Left forelimb (tissue), 1 donor: ENCODE measurements around the gene OR56B1.
"Not testable (repeated sequence)": the region's sequence is repeated elsewhere in the genome, so short reads cannot be mapped to it uniquely, and the experiment has no call there.

Experiments
- DNase-seq: peaks from one replicate; pipeline ENCODE4 v3.0.0-alpha.2; 2018; ENCODE audit warnings: low spot score

OR56B1 gene

GRCh38 chr11:5736396-5736795 lies at the start of gene OR56B1:
TSS of gene OR56B1 (plus strand) at chr11:5736448. CDS start at chr11:5736517, 69 bp downstream.
- no peak for DNase-seq

DNA sequence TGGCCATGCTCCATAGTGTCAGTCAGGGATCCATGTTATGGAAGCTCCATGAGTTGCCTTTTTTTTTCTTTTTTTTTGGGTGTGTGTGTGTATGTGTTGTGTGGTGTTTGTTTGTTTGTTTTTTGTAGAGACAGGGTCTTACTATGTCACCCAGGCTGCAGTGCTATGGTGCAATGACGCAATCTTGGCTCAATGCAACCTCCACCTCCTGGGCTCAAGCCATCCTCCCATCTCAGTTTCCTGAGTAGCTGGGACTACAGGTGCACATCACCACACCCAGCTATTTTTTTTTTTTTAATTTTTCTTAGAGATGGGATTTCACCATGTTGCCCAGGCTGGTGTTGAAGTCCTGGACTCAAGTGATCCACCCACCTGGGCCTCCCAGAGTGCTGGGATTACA lies 47.8 kb upstream of the OR56B1 start:
- DNase-seq, result no peak

DNA sequence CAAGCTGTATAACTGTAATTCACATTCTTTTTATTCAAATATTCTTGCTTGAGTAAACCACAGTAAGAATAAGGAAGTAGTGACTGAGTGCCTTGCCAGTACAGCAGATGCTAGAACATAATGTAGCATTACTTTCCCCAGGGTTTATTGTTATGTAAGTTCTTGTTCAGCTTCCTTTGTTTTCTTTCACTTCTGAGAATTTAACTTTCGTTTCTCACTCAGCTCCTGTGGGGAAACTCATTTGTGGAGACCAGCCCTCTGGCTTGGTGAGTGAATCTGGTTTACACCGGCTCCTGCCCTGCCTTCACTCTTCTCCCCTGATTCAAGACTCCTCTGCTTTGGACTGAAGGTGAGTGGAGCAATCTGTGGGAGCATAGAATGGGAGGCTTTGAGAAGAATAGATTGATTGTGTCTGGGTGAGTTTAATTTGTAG lies 46.7 kb upstream of the OR56B1 start, which contains the start of gene TRIM22:
Gene TRIM22, plus strand, starts transcription at position 240 of the 433 bp plus-strand sequence. CDS start 6,443 bp downstream, outside the sequence.
- DNase-seq, result no peak

GRCh38 chr11:5690216-5690615 lies 46.0 kb upstream of the OR56B1 start:
- DNase-seq, result no peak

DNA sequence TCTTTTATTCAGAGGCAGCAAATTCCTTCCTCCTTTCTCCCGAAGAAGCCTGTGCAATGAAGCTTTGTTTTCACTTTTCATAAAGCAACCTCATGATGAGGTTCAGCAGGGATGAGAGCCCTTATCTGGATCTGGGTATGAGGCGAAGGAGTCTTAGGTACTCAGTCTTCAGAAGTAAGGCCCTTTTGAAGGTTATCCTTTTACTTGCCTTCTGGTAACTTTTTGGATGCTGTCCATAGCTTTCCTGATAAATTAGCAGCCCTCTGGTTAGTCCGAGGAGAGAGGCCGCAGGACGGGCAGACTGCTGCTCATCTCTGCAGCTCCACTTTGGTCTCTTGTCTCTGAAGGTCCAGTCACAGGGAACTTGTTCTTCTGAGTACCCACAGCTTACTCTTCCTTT lies 45.5 kb upstream of the OR56B1 start:
- DNase-seq, result no peak

DNA sequence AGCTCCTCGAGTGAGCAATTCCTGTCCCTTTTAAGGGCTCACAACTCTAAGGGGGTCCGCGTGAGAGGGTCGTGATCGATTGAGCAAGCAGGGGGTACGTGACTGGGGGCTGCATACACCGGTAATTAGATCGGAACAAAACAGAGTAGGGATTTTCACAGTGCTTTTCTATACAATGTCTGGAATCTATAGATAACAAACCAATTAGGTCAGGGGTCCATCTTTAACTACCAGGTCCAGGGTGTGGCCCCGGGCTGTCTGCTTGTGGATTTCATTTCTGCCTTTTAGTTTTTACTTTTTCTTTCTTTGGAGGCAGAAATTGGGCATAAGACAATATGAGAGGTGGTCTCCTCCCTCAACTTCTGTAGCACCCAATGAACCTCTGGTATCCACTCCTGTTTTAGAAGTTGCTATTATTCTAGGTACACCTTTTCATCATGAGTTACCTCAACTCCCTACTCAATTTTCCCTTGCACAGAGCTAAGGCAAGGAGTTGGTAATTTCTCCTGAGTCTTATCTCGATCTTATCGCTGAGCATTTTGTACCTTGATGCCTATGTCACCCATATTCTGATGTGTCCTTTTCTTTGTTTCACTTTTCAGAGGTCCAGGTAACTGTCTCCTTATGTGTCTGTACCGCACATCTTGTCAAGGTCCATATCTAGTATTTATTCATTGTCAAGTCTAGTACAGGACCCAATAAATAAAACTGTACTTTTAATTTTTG lies 44.8 kb upstream of the OR56B1 start:
- not testable (repeated sequence) for DNase-seq

DNA sequence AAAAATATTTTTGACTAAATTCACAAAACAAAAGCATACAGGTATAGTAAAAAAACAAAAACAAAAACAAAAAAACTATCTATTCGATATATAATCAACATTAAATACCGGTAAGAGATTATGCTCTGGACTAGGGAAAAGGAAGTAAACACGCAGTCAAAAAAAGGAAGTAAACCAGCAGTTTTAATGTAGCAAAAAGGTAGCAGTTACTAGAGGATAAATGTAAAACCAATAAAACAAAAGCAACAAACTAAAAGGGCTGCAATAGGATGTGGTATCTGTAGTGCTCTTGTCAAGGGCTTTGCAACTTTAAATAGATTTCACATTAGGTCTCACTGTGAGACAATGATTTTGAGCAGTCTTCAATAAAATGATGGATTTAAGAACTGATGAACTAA lies 44.3 kb upstream of the OR56B1 start:
- no peak for DNase-seq

- no peak for DNase-seq
Observed at GRCh38 chr11:5694642-5695041, 41.6 kb upstream of the OR56B1 start.

DNA sequence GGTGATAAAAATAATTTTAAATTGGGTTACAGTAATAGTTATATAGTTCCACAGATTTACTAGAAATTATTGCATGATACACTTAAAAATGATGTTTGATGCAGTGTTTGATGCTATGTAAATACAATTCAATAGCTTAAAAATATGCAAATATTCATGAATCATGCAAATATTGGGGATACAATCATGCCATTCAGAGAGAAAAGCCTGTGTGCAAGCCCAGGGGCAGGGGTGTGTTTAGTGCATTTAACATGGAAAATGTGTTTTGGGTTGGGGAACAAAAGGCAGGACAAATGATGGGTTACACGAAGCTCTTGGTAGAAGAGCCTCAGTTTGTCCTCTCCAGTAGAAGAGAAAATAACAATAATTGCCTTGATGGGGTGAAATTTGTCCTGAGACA lies 40.7 kb upstream of the OR56B1 start:
- DNase-seq, result no peak

DNA sequence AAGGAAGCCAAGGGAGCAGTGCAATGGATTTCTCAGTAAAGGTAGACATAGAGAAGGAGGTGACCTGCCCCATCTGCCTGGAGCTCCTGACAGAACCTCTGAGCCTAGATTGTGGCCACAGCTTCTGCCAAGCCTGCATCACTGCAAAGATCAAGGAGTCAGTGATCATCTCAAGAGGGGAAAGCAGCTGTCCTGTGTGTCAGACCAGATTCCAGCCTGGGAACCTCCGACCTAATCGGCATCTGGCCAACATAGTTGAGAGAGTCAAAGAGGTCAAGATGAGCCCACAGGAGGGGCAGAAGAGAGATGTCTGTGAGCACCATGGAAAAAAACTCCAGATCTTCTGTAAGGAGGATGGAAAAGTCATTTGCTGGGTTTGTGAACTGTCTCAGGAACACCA lies 40.0 kb upstream of the OR56B1 start:
- no peak for DNase-seq

DNA sequence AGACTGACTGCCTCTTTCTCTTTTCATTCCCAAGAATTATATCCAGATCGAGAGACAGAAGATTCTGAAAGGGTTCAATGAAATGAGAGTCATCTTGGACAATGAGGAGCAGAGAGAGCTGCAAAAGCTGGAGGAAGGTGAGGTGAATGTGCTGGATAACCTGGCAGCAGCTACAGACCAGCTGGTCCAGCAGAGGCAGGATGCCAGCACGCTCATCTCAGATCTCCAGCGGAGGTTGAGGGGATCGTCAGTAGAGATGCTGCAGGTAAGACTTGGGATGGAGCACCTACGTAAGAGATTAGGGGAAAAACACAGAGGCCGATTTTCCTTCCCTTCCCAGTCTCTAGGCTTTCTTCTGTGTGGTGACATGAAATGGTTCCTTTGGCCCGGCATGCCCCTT lies 38.0 kb upstream of the OR56B1 start:
- DNase-seq, result no peak

DNA sequence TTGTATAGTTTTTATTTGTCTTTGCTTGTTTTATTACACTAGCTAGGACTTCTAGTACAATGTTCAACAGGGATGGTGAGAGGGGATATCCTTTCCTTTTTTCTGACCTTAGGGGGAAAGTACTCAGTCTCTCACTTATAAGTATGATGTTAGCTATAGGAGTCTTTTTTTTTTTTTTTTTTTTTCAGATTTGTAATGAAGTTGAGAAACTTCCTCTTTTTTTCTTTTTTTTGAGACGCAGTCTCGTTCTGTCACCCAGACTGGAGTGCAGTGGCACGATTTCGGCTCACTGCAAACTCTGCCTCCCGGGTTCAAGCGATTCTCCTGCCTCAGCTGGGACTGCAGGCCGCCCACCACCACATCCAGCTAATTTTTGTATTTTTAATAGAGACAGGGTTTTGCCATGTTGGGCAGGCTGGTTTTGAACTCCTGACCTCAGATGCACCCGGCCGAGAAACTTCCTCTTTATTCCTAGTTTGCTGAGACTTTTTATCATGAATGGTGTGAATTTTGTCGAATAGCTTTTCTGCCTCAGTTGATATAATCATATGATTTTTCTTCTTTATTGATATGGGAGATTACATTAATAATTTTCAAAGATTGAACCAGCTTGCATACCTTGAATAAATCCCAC lies 35.7 kb upstream of the OR56B1 start:
- no peak for DNase-seq

DNA sequence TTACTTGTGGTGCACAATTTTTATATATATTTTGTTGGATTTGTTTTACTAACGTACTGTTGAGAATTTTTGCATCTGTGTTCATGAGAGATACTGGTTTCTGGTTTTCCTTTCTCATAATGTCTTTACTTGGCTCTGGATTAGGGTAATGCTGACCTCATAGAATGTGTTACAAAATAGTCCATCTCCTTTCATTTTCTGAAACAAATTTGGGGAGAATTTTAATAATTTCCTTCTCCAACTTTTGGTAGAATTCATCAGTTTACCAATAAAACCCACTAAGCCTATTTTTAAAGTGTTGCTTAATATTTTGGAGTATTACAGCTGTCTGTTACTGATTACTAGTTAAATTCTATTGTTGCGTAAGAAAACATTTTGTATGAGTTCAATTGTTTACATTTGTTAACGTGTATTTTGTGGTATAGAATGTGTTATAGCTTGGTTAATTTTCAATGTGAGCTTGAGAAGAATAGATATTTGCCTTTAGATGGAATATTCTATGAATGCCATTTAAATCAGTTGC lies 35.1 kb upstream of the OR56B1 start:
- DNase-seq, result no peak

GRCh38 chr11:5703741-5704536 lies 32.3 kb upstream of the OR56B1 start:
- DNase-seq, result no peak

DNA sequence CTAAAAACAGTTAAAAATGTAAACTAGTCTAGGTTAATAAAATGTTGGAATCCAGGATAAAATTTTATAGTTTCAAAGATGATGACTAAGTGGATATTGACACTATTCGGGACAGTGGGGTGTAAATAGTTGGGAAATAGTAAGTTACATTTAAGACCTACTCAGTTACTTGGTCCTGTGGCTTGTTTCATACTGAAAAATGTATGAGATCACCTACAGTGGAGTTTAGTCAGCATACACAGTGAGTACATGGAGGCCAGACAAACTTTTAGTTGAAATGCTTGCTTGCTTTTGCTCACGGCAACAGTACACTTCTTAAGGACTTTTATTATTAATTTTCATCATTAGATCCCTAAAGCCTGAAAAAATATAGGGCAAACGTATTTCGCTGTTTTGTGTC lies 30.6 kb upstream of the OR56B1 start:
- no peak for DNase-seq

DNA sequence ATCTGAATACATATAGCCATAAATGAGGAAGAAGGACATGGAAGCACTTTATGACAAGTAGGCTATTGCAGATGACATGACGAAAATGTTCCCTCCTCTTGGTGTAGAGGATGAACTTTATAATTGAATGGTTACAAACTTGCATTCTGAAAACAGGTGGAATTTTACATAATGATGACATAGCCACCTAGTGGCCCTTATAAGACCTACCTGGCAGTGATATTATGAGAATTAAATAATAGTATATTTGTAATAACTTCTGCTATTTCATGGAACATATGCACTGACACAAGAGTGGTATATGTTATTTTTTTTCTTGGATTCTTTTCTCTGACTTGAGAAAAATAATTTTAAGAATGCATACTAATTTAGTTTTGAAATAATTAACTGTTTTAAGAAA lies 23.7 kb upstream of the OR56B1 start:
- no peak for DNase-seq

DNA sequence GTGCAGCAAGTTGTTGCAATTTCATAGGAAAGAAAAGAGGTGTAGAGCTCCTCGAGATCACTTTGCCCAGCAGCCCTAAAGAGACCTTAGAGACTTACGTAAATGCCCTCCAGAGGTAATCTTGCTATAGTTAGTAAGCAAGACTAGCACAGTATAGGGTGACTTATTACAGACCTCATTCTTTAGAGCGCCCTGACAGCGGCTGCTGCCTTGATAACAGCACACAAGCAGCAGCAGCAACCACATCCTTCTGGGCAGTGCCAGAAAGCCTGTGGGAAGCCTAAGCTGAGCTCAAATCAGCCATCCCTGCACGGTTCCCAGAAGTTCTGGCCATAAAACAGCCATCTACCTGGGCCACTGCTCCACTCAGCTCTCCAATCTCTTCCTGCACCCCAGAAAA lies 22.6 kb upstream of the OR56B1 start:
- no peak for DNase-seq

GRCh38 chr11:5716518-5716917 lies 19.7 kb upstream of the OR56B1 start:
- DNase-seq, result not testable (repeated sequence)

DNA sequence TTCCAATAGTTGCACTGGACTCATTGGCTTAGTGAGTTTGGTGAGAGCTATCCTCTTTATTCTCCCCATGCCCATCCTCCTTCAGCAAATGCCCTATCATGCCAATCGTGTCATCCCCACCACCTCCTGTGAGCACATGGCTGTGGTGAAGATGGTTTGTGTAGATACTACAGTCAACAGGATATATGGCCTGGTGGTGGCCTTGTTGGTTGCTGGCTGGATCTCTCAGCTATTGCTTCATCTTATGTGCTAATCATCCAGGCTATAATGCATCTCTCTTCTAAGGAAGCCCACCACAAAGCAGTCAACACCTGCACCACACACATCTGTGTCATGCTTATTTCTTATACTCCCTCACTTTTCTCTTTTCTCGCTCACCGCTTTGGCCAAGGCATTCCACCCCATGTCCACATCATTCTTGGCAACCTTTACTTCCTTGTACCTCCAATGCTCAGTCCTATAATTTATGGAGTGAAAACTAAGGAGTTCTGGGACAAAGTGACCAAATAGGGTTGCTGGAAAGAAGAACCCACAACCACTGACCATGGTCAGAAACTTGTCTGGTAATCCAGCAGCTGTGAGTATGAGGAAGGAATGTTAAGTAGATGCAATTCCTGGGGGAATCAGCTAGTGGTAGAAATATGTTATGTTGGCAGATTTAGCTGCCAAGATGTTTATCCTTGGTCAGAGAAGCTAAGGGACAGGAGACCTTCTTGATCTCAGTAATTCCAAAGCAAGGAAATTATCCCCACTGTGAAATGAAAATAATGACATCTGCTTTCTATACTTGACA lies 16.3 kb upstream of the OR56B1 start:
- DNase-seq, result no peak

GRCh38 chr11:5722622-5723021 lies 13.6 kb upstream of the OR56B1 start:
- no peak for DNase-seq

GRCh38 chr11:5726351-5726750 lies 9.9 kb upstream of the OR56B1 start:
- DNase-seq, result no peak

- DNase-seq, result no peak
Observed at GRCh38 chr11:5727691-5728090, 8.6 kb upstream of the OR56B1 start.
